Stimulated activated CD8-positive, alpha-beta memory T cell treated with anti-CD3 and anti-CD28 coated beads, Interleukin-2, amount 100 ng/mL, for 48 hours (primary cell): ENCODE measurements around the gene SHROOM3.

Source experiments
- DNase-seq, 2 donors: peaks; one replicate each; pipeline ENCODE4 v3.0.0-alpha.2; 2020; ENCODE audit warnings: low read depth in 2 of 2

Gene SHROOM3

DNA sequence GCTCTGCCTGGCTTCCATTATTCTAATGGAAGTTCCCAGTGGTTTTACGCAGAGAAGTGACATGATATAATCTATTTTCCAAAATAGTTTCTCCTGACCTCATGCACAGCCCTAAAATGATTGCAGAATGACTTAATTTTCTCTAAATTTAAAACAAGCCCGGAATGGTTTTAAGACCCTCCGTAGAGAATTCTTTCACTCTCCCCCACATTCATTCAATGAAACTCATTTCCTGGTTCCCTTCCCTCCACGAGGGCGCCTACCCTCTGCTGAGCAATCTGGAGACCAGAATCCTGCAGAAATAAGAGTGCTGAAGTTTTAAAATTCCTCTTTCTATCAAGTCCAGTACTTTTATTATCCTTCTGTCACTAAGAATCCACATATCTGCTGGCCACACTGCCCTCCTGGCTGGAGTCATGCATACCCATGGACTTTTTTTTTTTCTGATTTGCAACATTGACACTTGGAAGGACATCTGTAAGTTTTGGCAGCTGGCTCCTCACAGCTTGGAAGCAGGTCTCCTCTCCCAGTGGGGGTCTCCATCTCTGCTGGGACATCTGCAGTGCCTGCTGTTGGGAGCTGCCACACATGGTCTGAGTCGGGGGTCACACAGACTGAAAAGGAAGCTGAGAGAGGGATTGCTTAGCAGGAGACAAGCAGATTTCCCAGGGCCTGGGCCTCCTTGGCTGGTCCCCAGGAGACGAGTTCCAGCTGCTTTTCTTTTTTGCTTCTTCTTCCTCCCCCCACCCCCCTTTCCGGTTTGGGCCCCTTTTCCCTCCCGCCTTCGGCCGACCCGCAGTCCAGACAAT, 376.8 kb downstream of the SHROOM3 start:
- no peak for DNase-seq

- no peak for DNase-seq
Observed at GRCh38 chr4:76813070-76813469, 378.0 kb downstream of the SHROOM3 start.

- DNase-seq = no peak
Observed at GRCh38 chr4:76821641-76822040, 386.6 kb downstream of the SHROOM3 start.

- no peak for DNase-seq
Observed at GRCh38 chr4:76822303-76822702, 387.3 kb downstream of the SHROOM3 start.

DNA sequence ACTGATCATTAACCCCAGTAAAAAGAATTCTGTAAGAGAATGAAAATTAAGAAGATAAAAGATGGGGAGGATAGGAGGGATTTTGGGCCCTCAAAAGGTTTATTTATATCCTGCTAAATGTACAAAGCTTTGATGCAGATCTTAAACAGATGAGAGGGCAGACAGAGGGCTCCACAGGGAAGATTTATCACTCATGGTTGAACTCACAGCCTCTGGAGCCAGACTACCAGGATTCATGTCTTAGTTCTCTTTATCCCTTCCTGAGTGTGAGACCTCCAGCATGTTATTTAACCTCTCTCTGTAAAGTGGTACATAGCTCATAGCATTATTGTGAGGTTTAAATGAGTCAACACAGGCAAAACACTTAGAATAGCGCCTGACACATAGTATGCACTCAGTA, 388.5 kb downstream of the SHROOM3 start:
- no peak for DNase-seq

- DNase-seq = no peak
Observed at GRCh38 chr4:76830612-76830963, 395.6 kb downstream of the SHROOM3 start.

DNA sequence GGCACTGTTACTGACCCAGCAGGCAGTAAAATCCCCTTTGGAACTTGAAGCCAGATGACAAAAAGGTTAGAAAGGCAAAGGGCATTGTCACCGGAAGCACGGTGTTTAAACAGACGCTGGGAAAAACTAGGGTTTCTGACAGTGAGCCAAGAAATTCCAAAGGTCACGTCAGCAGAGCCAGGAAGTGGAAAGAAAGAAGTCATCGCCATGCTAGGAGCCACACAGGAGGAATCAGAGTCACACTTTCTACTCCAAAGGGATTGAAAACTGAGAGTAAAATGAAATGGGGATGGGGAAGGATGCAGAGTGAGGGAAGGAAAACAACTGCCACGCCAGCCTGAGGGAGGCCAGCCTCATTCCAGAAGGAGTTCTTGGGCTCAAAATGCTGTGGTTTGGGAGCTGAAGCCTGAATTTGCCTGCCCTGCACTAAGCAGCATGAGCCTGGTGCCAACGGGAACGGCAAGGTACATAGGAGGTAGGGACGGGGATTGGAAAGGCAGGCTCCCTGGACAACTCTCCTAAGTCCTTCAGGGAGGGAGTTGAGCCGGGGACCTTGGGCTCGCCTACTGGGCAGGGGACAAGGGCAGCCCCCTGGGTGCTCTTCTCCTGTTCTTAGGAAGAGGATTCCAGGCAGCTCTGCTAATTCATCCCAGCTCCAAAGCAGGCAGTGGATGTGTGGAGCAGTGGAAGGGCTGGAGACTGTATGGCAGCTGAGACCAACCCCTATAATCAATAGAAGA, 396.1 kb downstream of the SHROOM3 start:
- no peak for DNase-seq

DNA sequence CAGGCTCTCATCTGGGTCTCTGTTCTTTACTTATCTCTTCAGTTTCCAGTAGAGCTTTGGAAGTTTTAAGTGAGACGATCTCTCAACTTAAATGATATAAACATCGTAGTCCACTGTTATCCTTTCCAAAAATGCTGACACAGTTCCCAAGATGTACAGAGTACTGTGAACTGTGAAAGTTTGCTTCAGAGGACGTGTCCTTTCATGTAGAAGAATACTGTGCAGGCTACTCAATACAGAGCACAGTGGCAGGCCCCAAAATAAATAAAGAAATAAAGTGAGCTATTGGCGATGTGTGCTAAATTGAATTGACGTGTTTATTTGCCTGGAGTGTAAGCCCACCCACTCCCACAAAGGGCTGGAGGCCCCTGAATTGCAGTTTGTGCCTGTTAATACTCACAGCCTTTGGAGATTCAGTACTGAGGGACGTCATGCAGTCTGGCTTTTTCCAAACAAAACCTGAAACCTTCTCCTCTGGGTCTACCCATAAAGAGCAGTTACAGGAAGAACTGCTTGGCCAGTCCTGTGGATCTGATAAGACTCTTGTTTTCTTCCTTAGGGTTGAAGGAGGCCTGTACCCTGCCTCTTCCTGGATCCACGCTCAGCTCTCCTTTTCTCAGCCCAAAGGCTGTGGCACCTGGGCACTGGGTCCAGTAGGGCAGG, 396.8 kb downstream of the SHROOM3 start:
- DNase-seq = no peak
